Dedifferentiated amniotic fluid mesenchymal stem cell (primary cell): Measurements from ENCODE around the gene MYH14.

Experiments
- DNase-seq: peaks from one replicate; pipeline ENCODE4 v3.0.0-alpha.2; 2016; ENCODE audit errors: extremely low spot score

The MYH14 gene

DNA sequence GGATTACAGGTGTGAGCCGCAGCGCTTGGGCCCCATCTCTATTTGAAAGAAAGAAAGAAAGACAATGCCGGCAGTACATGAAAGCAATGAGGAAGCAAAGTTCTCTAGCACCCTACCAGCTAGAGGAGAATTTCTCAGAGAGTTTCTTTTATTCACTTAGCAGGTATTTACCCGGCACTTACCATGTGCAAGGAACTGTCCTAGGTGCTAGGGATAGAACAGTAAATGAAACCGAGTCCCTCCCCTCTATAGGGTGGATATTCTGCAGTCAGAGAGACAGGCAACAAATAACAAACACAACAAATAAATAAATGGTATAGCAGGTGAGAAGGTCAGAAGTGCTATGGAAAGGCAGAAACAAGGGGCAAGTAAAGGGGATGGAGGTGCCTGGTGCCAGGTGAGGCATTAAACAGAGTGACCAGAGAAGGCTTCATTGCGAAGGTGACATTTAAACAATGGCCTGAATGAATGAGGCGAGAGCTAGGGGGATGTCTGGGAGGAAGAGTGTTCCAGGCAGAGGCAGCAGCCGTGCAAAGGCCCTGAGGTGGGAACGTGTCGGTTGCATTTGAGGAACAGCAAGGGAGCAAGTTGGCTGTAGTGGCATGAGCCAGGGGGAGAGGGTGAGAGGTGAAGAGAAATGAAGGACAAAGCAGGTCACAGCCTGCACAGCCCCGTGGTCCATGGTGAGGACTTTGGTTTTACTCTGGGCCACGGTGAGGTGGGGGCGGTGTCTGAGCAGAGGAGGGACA, 10.8 kb upstream of the MYH14 start:
- no peak for DNase-seq

DNA sequence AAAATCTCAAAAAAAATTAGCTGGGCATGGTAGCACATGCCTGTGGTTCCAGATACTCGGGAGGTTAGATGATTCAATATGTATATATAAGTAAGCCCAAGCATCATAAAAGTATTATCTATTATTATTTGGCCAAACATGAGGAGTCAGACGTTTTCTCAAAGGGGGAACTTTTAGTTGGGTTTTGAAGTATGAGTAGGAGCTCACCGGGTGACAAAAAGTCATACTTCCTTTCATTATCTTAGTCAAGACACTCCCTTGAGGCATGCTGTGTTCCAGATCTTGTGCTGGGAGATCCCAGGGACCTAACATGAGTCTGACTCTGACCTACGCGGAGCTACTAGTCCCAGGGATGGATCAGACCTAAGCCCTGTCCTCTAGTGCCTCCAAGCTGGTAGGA, 8.2 kb upstream of the MYH14 start:
- no peak for DNase-seq

DNA sequence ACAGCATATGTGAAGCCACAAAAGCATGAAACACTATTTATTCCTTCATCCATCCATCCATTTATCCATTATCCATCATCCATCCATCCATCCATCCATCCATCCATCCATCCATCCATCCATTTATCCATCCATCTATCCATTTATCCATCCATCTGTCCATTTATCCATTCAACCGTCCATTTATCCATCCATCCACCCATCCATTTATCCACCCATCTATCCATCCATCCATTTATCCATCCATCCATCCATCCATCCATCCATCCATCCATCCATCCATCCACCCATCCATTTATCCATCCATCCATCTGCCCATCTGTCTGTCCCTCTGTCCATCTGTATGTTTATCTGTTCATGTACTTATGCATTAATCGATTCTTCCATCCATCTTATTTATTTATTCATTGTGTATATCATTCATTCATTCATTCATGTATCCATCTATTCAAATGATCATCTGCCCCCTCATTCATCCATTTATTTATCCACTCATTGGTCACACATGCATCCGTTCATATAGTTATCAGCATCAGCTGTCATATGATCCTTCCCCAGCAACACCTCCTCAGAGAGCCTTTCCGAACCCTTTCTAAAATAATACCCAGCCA, 7.0 kb upstream of the MYH14 start:
- no peak for DNase-seq

DNA sequence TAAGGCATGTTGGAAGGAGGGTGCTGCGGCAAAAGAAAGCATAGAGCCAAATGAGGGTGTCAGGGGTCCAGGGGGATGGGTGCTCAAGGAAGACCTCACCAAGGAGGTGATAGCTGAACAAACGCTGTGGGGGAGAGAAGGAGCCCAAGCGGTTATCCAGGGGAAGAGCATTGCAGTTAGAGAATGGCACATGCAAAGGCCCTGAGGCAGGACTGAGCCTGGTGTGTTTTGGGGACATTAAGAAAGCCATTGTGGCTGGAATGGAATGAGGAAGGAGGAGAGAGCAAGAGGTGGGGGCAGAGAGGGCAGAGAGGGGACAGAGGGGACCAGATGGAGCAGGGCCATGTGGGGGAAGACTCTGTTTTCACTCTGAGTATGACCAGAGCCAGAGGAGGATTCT, 6.1 kb upstream of the MYH14 start:
- no peak for DNase-seq

DNA sequence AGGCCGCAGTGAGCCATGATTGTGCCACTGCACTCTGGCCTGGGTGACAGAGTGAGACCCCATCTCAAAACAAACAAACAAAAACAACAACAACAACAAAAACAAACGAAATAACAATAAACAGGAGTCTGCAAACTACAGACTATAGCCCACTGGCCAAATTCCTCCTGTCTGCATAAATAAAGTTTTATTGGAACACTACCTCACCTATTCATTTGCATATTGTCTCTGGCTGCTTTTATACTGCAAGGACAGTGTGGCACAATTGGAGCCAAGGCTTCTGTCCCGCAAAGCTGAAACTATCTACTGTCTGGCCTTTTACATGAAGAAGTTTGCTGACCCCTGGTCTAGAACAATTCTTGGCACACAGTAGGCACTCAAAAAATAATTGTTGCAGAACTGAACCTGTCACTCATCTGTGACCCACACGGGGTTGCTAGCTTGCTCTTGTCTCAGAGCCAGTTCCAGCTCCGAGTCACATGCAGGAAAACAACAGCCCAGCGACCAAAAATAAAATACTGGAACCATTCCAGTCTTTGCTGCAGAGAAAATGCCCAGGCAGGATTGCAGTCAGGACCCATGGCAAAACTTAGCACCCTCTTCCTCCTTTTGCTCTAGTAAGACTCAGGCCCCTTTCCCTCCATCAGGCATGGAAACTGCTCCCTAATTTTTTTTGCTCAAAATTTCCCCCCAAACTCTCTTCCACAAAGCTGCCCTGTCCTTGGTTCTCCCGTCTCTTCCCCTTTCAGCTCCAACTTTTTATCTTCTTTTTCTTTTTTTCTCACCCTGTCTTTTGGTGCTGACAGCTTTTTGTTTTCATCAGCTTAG, 4.8 kb upstream of the MYH14 start:
- no peak for DNase-seq

DNA sequence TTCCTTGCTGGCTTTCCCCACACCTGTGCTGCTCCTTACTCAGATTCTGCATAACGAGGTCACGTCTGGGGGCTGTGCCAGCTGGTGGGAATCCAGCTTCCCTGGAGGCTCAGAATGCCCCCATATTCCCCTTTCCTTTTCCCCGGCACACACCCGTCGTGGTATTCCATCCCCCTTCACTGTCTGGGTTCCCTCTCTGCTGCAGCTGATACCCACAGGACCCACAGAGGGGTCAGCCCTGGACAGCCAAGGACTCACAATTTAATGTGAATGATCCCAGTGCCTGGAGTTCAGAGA, 4.2 kb upstream of the MYH14 start:
- no peak for DNase-seq

DNA sequence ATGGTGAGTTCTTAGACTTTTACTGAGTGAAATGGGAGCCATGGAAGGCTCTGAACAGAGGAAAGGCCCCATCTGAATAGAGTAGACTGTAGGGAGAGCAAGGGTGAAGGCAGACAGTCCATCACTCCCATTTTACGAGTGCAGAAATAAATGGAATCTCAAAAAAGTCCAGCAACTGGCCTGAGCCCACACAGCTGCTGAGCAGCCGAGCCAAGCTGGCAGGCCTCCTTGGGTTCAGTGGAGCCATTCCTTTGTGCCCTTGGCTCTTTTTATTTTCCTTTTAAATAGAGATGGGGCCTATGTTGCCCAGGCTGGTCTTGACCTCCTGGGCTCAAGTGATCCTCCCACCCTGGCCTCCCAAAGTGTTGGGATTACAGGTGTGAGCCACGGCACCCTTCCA, 1.0 kb upstream of the MYH14 start:
- no peak for DNase-seq

DNA sequence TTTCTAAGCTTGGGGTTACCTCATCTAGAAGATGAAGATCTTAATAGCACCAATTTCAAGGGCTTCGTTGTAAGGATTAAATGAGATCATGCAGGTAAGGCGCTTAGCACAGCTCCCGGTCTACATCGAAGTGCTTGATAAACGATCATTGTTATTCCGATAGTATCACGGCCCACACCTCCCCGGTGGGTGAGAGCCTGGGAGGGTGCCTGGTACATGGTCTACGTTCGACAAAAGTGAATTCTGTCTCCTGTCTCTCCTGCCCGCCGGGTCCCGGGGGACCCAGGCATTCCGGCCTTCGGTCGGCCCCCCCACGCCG, 501 bp upstream of the MYH14 start:
- no peak for DNase-seq

DNA sequence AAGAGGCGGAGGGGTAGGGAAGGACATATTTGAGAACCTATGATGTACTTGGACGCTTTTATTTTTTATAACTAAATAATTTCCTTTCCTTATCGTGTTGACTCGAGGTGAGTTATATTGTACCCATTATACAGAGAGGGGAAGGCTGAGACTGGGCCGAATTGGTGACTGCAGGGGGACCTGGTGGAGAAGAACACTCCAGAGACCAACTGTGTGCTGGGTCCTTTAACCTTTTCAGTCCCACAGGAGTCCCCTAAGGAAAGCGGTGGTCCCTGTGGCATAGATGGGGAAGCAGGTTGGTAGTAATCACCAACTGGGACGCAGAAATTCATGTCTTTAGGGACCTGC, 633 bp downstream of the MYH14 start:
- no peak for DNase-seq

DNA sequence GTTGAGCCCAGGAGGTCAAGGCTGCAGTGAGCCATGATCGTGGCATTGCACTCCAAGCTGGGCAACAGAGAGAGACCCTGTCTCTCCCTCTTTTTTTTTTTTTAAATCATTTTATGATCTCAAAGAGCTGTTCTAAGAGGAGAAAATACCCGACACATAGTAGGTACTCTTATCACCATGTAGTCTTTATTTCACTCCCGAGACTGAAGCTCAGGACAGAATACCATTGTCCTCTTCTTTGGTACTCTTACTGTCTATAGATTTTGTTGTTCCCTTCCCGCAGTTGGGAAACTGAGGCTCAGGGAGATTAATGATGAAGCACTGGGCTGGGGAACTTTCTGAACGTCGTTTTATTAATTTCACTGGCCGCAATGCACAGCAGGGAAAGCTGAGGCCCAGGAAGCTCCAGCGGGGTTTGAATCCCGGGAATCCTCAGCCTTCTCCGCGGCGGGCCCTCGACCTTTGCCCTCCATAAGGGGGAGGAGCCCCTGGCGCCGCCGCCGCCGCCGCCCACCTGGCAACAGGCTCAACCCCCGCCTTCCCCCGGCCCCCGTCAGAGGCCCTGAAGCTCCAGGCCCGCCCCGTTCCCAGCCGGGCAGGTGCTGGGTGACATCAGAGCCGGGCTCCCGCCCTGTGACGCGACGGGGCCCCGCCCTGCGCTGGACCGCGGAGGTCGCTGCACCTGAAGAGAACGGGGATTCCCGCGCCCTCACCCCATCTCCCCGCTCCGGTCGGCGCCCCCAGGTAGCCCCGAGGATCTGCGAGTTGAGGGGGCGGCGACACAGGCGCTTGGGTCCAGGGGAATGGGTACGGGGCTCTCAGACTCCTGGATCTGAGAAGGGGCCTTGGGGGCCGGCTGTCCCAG, 1.6 kb downstream of the MYH14 start:
- no peak for DNase-seq

DNA sequence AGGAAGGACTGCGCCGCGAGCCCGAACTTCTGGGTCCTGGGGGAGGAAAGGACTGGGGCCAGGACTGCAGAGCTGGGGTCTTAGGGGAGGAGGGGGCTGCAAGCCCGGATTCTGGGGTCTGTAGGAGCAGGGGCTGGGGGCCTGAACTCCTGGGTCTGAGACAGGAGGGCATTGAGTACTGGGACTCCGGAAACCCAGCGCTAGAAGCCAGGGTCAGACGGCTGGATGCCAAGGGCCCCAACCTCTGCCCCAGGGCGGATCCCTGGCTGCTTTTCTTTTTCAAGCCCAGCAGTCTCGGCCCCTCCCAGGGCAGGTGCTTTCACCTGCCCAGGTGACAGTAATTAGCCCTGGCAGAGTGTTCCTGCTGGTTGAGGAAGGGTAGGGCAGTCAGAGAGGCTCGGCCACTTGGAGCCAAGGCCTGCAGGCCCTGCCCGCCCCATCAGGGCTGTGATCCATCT, 2.3 kb downstream of the MYH14 start:
- DNase-seq: no peak

DNA sequence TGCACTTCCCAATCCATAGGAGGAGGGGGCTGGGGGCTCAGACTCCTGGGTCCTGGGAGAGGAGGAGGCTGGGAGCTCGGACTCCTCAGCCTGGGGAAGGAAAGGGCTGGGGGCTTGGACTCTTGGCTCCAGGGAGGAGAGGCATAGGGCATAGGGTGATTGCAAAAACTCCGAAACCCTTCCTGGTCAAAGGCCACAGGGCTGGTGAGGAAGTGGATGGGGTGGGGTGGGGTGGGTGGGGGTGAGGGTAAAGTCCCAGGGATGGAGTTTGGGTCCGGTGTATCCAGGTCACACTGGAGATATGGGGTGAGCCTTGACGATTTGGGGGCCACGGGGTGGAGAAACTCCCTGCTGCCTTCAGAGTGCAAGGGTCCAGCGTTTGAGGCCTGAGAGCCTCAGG, 2.8 kb downstream of the MYH14 start:
- DNase-seq: no peak

DNA sequence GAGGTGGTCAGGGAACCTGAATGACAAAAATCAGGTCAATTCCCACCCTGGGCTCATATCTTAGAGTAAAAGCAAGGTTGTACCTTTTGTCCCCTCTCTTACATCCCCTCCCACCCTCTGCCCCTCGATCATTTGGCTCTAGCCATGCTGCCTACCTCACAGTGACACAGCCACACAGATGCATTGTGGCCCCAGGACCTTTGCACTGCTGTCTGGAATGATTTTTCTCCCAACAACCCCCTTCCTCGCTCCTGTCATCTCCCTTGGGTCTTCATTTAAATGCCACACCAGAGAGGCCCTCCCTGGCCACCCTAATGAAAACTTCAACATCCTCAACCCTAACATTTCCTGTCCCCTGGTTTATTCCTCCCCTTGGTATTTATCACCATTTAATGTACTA, 4.3 kb downstream of the MYH14 start:
- no peak for DNase-seq

DNA sequence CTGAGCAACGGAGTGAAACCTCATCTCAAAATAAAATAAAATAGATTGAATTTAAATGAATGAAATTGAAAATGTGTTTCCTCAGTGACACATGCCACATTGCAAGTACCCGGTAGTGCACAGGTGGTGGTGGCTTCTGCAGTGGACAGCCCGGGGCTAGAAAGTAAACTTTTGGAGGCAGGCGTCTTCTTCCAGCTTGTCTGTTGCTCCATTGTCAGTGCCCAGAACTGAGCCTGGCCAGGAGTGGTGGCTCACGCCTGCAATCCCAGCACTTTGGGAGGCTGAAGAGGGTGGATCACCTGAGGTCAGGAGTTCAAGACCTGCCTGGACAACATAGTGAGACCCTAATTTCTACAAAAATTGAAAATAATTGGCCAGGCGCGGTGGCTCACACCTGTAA, 5.7 kb downstream of the MYH14 start:
- DNase-seq: no peak

DNA sequence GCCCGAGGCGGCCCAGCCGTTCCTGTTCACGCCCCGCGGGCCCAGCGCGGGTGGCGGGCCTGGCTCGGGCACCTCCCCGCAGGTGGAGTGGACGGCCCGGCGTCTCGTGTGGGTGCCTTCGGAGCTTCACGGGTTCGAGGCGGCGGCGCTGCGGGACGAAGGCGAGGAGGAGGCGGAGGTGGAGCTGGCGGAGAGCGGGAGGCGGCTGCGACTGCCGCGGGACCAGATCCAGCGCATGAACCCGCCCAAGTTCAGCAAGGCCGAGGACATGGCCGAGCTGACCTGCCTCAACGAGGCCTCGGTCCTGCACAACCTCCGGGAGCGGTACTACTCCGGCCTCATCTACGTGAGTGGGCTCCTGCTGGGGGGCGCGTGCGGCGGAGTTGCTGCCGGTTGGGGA, 7.0 kb downstream of the MYH14 start:
- DNase-seq: no peak

DNA sequence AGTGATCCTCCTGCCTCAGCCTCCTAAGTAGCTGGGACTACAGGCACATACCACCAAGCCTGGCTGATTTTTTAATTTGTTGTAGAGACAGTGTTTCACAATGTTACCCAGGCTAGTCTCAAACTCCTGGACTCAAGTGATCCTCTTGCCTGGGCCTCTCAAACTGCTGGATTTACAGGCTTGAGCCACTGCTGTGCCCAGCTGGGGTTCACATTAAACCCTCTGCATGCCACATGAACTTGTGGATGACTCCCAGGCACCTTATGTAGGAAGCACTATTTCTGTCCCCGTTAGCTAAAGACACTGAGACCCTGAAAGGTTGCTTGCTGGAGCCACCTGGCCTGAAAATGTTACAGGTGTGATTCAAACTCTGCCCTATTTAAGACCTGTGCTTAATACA, 10.5 kb downstream of the MYH14 start:
- no peak for DNase-seq

DNA sequence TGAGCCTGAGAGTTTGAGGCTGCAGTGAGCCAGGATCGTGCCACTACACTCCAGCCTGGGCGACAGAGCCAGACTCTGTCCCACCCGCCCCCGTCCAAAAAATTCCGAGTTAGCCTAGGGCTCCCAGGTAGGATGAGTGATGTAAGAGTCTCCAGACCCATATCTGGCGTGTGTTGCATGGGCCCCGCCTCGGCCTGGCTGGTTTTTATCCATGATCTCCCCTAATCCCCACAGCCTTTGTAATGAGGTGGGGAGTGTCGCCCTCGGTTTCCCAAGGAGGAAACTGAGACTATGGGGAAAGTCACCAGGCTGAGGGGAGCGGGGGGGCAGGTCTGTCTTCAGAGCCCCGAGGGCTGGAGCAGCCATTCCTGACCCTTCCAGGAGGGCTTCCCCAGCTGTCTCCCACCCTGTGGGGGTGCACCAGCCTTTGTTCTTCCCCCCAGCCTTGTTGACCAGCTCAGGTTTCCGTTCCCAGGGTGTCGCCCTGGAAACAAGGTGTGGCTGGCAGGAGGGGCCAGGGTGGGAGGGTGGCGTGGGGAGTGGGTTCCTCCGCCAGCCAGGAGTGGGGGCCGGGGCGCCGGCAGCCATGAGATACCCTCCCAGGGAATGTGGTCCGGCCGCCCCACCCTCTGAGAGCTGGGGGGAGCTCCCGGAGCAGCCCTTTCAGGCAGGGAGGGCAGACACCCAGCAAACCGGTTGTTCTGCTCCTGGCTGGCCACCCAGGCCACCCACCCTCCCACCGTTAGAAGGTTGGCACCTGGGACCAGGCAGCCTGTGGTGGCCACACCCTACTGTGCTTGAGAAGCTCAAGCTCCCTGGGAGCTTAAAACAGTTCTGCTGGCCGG, 11.5 kb downstream of the MYH14 start:
- no peak for DNase-seq

DNA sequence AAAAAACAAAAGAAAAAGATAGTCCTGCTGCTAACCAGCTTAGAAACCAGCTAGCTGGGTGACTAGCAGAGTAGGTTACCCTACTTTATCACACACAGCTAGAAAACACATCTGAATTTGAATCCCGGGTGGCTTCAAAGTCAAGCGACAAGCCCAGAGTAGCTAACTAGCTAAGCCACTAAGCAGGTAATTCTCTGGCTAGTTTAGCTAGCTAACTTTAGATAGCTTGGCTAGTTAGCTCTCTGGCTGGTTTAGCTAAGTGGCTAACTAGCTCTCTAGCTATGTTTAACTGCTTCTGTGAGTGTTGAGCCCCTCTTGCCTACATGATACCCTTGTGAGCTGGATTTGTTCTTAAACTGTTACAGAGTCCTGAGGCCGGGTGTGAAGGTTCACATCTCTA, 12.4 kb downstream of the MYH14 start:
- DNase-seq: no peak

DNA sequence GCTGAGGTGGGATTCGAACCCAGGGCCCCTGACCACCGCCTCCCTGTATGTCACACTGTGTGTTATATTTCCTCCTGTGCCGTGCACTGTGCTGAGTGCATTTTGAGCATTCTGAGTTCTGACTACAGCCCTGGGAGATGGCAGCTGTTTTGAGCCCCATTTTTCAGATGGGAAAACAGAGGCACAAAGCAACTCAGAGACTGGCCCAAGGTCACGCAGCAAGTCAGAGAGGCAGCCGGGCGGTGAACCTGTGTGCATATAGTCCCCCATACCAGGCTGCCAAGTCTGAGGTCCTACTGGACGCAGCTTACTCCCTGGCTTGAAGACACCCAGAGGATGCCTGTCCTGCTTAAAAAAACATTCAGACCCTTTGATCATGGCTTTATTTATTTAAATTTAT, 17.7 kb downstream of the MYH14 start:
- DNase-seq: no peak

DNA sequence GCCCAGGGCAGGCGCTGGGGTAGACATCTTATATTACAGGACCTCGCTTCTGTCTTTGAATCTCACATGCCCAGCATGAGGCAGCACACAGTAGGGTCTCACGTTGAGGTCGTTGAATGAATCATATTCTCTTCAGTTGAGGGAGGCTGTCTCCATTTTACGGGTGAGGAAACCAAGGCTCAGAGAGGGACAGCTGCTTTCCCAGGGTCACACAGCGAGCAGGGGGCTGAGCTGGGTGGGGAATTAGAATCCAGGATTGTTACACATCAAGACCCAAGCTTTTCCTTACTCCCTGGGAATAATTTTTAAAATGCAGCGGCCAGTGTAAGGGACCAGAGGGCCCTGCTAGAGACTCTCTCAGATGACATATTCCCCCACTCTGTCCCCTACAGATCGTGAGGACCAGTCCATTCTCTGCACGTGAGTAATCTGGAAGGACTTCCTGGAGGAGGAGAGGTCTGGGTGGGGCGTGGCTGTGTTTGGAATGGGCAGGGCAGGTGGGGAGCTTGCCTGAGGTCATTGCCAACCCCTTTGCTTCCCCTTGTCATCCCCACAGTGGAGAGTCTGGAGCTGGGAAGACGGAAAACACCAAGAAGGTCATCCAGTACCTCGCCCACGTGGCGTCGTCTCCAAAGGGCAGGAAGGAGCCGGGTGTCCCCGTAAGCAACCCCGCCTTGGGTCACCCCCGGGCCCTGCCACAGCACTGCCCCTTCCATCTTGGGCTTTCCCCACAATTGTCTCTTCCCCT, 19.4 kb downstream of the MYH14 start:
- DNase-seq: no peak

DNA sequence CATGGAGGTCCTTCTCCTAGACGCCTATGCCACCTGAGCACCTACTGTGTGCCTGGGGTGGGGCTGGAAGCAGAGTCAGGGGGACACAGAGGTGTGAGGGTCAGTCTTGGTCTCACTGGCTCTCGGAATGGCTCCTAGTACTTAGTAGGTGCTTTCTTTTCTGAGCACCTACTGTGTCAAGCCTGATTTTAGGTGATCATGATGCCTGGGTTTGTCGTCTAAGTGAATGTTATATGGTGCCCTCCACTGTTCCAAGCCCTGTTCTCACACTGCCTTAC, 20.0 kb downstream of the MYH14 start:
- DNase-seq: no peak
